DND-41 (cell line): ENCODE data around the gene SPSB1.

Experiments used
- ATAC-seq: fragments of 200-7000 bp; cut with Tn5 transposase; 3 replicates; pipeline ENCODE4 v1.9.1; 2021; ENCODE audit warnings: low read depth; ENCODE audit not compliant: insufficient read depth
- DNase-seq: peaks from one replicate; pipeline ENCODE4 v3.0.0-alpha.2; 2020
- H2AFZ ChIP-seq: 2 replicates; pipeline ENCODE4 v1.6.0; 2012; ENCODE audit warnings: low read depth, low read length
- H3K27ac ChIP-seq: 2 replicates; pipeline ENCODE4 v1.5.1; 2012; ENCODE audit warnings: low read length, inconsistent platforms
- H3K27me3 ChIP-seq: fragments of 200-600 bp; sonication (generic); 2 replicates; pipeline ENCODE4 v1.6.0; 2012; ENCODE audit warnings: low read length, mild to moderate bottlenecking, inconsistent platforms; ENCODE audit not compliant: insufficient read depth, poor library complexity
- H3K36me3 ChIP-seq: 2 replicates; pipeline ENCODE4 v1.5.1; 2012; ENCODE audit warnings: low read length, inconsistent platforms; ENCODE audit not compliant: insufficient read depth
- H3K4me1 ChIP-seq: 2 replicates; pipeline ENCODE4 v1.5.1; 2012; ENCODE audit warnings: mild to moderate bottlenecking, low read length; ENCODE audit not compliant: insufficient read depth
- H3K4me2 ChIP-seq: 2 replicates; pipeline ENCODE4 v1.6.0; 2012; ENCODE audit warnings: mild to moderate bottlenecking, moderate library complexity, low read length, inconsistent platforms; ENCODE audit not compliant: insufficient read depth
- H3K4me3 ChIP-seq, 2 experiments: fragments of 200-600 bp in 1 of 2; shearing (Covaris generic) in 1 of 2; 2 replicates each; pipeline ENCODE4 v1.5.1; 2012 to 2016; ENCODE audit warnings: inconsistent platforms in 2 of 2, low read length in 2 of 2, mild to moderate bottlenecking in 2 of 2, low read depth in 1 of 2, moderate library complexity in 1 of 2
- H3K79me2 ChIP-seq: 2 replicates; pipeline ENCODE4 v1.6.0; 2012; ENCODE audit warnings: low read length, inconsistent platforms; ENCODE audit not compliant: insufficient read depth
- H3K9ac ChIP-seq: 2 replicates; pipeline ENCODE4 v1.6.0; 2012; ENCODE audit warnings: low read depth, mild to moderate bottlenecking, inconsistent platforms, low read length, moderate library complexity
- H3K9me3 ChIP-seq: 2 replicates; pipeline ENCODE4 v1.5.1; 2012; ENCODE audit warnings: low read length, moderate library complexity, mild to moderate bottlenecking, inconsistent platforms; ENCODE audit not compliant: insufficient read depth, severe bottlenecking
- H4K20me1 ChIP-seq: 2 replicates; pipeline ENCODE4 v1.6.0; 2012; ENCODE audit warnings: low read length; ENCODE audit not compliant: insufficient read depth
- CTCF ChIP-seq: IDR thresholded peaks from 2 replicates; pipeline ENCODE4 v1.5.1; 2012; ENCODE audit warnings: borderline replicate concordance, low read length, moderate library complexity, mild to moderate bottlenecking; ENCODE audit not compliant: poor library complexity, severe bottlenecking; ENCODE audit errors: extremely low read depth
- EZH2 ChIP-seq: IDR thresholded peaks from 3 replicates; pipeline ENCODE4 v1.6.1; 2012; ENCODE audit warnings: borderline replicate concordance, low read depth, mild to moderate bottlenecking, moderate library complexity, low read length, inconsistent platforms; ENCODE audit not compliant: severe bottlenecking

SPSB1 gene

DNA sequence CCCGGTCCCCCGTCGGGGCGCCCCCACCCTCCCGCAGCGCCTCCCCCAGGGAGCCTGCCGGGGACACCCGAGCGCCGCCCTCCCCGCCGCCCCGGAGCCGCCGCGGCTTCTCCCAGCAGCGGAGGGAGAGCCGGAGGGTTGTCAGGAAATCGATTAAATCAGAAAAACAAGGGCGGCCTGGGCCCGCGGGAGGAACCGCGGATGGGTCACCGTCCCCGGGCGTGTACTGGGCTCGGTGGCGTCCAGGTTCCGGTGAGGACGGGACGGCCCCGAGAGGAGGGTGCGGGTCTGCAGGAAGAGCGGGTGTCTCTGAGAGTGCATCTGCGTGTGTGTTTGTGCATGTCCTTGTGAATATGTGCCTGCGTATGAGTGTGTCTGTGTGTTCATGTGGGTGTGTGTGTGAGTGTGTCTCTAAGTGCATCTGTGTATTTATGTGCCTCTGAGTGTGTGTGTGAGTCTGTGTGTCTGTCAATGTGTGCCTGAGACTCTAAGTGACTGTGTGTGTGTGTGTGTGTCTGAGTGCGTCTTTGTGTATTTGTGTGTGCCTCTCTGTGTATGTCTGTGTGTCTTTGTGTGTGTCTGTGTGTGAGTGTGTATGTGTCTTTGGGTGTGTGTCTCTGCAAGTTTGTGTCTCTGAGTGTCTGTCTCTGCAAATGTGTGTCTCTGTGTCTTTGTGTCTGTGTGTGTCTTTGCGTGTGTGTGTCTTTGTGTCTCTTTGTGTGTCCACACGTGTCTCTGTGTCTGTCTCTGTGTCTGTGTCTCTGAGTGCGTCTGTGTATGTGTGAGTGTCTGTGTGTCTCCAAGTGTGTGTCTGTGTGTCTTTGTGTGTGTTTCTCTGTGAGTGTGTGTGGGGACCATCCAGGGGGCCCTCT is 1.1 kb downstream of the SPSB1 start:
- ATAC-seq: peak; percentile 40
- peak; percentile 62 for DNase-seq
- H4K20me1 ChIP-seq: peaks cover 52% of the 10 kb centered on the region

GRCh38 chr1:9294405-9294773 is 1.7 kb downstream of the SPSB1 start:
- H3K4me3 ChIP-seq: peak overlapping the region; percentile 45 to 61; a peak in 3 of 4 replicates
- no peak overlapping the region for H2AFZ ChIP-seq
- peaks cover 65% of the 10 kb centered on the region for H3K4me1 ChIP-seq
- H3K36me3 ChIP-seq: peaks cover 26% of the 10 kb centered on the region
- H3K27me3 ChIP-seq: no peaks in the 10 kb centered on the region
- TF ChIP-seq CTCF (peak; percentile 3), EZH2 (no peak)
- ATAC-seq (peak; percentile 27), DNase-seq (peak; percentile 37)
- H3K27ac ChIP-seq: peak overlapping the region; percentile 77
- peak overlapping the region; percentile 75 for H3K4me2 ChIP-seq
- H4K20me1 ChIP-seq: peaks cover 56% of the 10 kb centered on the region
- peak overlapping the region; percentile 70 for H3K9ac ChIP-seq
- H3K79me2 ChIP-seq: peaks cover 63% of the 10 kb centered on the region
- no peaks in the 10 kb centered on the region for H3K9me3 ChIP-seq

More for the DNA sequence above, 1.1 kb downstream of the SPSB1 start:
- TF ChIP-seq EZH2: no peak
- no peak for TF ChIP-seq CTCF
- Histone ChIP-seq H3K9ac (peak overlapping the region; percentile 70), H3K36me3 (peaks cover 26% of the 10 kb centered on the region), H3K4me2 (peak overlapping the region; percentile 75), H3K4me3 (peak overlapping the region; percentile 45 to 61), H2AFZ (no peak overlapping the region), H3K79me2 (peaks cover 57% of the 10 kb centered on the region), H3K9me3 (no peaks in the 10 kb centered on the region), H3K4me1 (peaks cover 67% of the 10 kb centered on the region), H3K27ac (peak overlapping the region; percentile 77), H3K27me3 (no peaks in the 10 kb centered on the region)

DNA sequence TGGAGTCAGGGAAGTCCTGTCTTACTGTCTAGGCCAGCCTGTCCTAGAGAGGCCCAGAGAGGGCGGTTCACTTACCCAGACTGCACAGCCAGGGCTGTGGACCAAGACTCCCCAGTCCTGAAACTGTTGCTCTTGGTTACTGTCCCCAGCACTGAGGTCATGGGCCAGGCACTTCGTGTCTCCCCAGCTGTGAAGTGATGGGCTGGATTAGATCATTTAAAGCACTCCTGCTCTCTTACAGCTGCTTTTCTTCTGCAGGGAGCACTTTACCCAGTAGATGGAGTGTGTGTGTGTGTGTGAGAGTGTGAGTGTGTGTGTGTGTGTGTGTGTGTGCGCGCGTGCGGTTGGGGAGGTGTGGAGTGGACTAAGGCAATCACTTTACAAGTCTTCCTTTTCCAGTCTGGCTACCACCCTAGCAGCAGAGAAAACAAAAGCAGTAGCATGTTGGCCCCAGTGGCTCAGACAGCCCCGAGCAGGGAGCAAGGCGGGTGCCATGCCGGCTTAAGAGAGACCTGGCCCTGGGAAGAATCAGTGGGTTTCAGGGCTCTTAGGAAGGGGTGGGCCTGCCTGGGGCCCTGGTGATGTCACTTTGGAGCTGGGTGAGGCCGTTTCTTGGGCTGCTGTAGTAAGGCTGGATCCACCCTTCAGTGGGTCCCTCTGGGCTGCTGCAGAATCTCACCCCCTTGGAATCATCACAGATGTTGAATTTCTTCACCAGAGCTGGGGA is 2.4 kb downstream of the SPSB1 start:
- ATAC-seq: peak; percentile 30
- H3K9me3 ChIP-seq: no peaks in the 10 kb centered on the region
- TF ChIP-seq EZH2 (no peak), CTCF (peak; percentile 63)
- H2AFZ ChIP-seq: no peak overlapping the region
- DNase-seq: peak; percentile 46
- H3K4me3 ChIP-seq: peak overlapping the region; percentile 45 to 61; a peak in 3 of 4 replicates
- peaks cover 70% of the 10 kb centered on the region for H3K79me2 ChIP-seq
- H3K4me2 ChIP-seq: peak overlapping the region; percentile 75
- peak overlapping the region; percentile 77 for H3K27ac ChIP-seq
- peaks cover 27% of the 10 kb centered on the region for H3K36me3 ChIP-seq
- peaks cover 59% of the 10 kb centered on the region for H3K4me1 ChIP-seq
- H4K20me1 ChIP-seq: peaks cover 59% of the 10 kb centered on the region
- no peaks in the 10 kb centered on the region for H3K27me3 ChIP-seq
- H3K9ac ChIP-seq: peak overlapping the region; percentile 70
